ENCODE measurements around the gene MAP7D1.
A peak's percentile ranks its signal among the peaks of the same experiment; 100 is the strongest.

The MAP7D1 gene

DNA sequence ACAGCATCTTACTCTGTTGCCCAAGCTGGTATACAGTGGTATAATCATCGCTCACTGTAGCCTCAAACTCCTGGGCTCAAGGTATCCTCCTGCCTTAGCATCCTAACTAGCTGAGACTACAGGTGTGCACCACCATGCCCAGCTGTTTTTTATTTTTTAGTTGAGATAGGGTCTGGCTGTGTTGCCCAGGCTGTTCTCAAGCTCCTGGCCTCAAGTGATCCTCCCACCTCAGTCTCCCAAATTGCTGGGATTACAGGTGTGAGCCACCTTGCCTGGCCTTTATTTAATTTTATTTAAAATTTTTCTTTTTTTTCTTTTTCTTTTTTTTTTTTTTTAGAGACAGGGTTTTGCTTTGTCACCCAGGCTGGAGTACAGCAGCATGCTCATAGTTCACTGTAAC lies 9.2 kb downstream of the MAP7D1 start:
- Histone ChIP-seq H3K9me3 (ENCODE audit: control insufficient read depth, insufficient read depth, low read length) (no peaks in the 10 kb centered on the region), H3K36me3 (ENCODE audit: control insufficient read depth, insufficient read depth, low read length) (no peaks in the 10 kb centered on the region), H3K4me3 (ENCODE audit: low read depth, low read length) (no peak overlapping the region), H3K4me1 (ENCODE audit: control insufficient read depth, insufficient read depth, low read length) (peaks cover 5% of the 10 kb centered on the region), H3K9ac (ENCODE audit: low read depth, low read length) (no peak overlapping the region), H3K27me3 (ENCODE audit: control insufficient read depth, insufficient read depth, low read length) (no peaks in the 10 kb centered on the region)

DNA sequence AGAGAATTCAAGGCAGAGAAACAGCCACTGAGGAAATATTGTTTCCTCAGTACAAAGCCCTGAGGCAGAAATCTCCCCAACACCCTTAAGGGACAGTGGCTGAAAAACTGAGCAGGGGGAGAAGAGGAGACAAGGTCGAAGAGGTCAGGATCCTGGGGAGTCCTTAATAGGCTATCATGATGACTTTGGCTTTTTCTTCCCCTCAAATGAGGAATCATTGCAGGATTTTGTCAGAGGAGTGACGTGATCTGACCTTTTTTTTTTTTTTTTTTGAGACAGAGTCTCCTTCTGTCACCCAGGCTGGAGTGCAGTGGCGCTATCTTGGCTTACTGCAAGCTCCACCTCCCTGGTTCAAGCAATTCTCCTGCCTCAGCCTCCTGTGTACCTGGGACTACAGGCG lies 10.2 kb downstream of the MAP7D1 start:
- Histone ChIP-seq H3K4me1 (ENCODE audit: control insufficient read depth, insufficient read depth, low read length) (peaks cover 5% of the 10 kb centered on the region), H3K27me3 (ENCODE audit: control insufficient read depth, insufficient read depth, low read length) (no peaks in the 10 kb centered on the region), H3K9me3 (ENCODE audit: control insufficient read depth, insufficient read depth, low read length) (no peaks in the 10 kb centered on the region), H3K9ac (ENCODE audit: low read depth, low read length) (no peak overlapping the region), H3K36me3 (ENCODE audit: control insufficient read depth, insufficient read depth, low read length) (peaks cover 4% of the 10 kb centered on the region), H3K4me3 (ENCODE audit: low read depth, low read length) (no peak overlapping the region)

DNA sequence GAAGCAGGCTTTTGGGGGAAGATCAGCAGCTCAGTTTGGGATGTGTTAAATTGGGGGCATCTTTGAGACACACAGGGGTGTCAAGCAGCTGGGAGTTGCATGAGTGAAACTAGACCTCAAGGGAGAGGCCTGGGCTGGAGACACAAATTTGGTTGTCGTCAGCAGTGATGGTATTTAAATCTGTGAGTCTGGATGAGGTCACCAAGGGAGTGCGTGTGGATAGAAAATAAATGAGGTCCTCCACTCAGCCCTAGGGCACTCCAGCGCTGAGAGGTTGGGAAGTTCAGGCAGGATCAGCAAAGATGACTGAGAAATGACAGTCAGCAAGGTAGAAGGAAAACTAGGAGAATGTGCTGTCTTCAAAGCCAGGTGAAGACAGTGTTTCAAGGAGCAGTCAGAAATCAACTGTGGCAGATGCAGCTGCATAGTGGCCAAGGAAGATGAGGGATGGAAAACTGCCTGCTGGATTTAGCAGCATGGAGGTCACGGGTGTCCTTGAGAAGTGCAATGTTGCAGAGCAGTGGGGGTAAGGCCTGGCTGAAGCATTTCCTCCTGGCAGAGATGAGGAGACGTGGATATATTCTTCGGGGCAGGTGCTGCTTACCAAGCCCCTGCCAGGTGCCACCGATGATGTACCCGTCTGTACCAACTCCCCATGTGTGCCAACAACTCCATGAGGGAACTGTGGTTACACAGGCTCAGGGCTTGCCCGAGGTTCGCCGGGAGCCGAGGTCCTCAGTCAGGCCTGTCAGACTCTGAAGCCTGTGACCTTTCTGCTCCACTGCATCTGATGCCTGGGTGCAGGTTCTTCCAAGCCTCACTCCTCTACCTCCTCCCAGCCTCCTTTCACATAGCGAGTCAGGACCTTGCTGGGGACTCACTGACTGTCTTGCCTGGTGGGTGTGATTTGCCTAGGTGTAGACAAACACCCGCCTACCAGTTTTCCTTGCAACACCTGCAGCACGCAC lies 11.3 kb downstream of the MAP7D1 start:
- no peak overlapping the region for H3K4me3 ChIP-seq (ENCODE audit: low read depth, low read length)
- peaks cover 5% of the 10 kb centered on the region for H3K36me3 ChIP-seq (ENCODE audit: control insufficient read depth, insufficient read depth, low read length)
- H3K9me3 ChIP-seq (ENCODE audit: control insufficient read depth, insufficient read depth, low read length) = no peaks in the 10 kb centered on the region
- no peaks in the 10 kb centered on the region for H3K4me1 ChIP-seq (ENCODE audit: control insufficient read depth, insufficient read depth, low read length)
- H3K27me3 ChIP-seq (ENCODE audit: control insufficient read depth, insufficient read depth, low read length) = no peaks in the 10 kb centered on the region
- H3K9ac ChIP-seq (ENCODE audit: low read depth, low read length) = no peak overlapping the region

DNA sequence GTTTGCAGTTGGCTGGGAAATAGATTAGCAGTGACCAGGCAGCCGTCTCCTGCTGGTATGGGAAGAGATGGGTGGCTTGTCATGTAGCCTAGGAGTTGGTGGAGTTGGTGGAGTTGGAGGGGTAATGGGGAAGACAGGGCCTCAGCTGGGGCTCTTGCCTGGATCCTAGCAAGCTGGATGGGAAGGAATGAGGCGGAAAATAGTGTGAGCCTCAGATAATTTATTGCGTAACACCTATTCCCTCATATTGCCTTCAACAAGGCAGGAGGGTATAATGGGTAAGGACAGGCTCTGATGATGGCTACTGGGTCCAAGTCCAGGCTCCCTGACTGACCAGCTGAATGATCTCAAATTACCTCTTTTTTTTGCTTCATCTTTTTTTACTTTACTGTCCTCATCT lies 12.6 kb downstream of the MAP7D1 start:
- H3K4me3 ChIP-seq (ENCODE audit: low read depth, low read length) = no peak overlapping the region
- H3K27me3 ChIP-seq (ENCODE audit: control insufficient read depth, insufficient read depth, low read length) = no peaks in the 10 kb centered on the region
- H3K4me1 ChIP-seq (ENCODE audit: control insufficient read depth, insufficient read depth, low read length) = no peaks in the 10 kb centered on the region
- no peak overlapping the region for H3K9ac ChIP-seq (ENCODE audit: low read depth, low read length)
- peaks cover 16% of the 10 kb centered on the region for H3K36me3 ChIP-seq (ENCODE audit: control insufficient read depth, insufficient read depth, low read length)
- H3K9me3 ChIP-seq (ENCODE audit: control insufficient read depth, insufficient read depth, low read length) = no peaks in the 10 kb centered on the region

DNA sequence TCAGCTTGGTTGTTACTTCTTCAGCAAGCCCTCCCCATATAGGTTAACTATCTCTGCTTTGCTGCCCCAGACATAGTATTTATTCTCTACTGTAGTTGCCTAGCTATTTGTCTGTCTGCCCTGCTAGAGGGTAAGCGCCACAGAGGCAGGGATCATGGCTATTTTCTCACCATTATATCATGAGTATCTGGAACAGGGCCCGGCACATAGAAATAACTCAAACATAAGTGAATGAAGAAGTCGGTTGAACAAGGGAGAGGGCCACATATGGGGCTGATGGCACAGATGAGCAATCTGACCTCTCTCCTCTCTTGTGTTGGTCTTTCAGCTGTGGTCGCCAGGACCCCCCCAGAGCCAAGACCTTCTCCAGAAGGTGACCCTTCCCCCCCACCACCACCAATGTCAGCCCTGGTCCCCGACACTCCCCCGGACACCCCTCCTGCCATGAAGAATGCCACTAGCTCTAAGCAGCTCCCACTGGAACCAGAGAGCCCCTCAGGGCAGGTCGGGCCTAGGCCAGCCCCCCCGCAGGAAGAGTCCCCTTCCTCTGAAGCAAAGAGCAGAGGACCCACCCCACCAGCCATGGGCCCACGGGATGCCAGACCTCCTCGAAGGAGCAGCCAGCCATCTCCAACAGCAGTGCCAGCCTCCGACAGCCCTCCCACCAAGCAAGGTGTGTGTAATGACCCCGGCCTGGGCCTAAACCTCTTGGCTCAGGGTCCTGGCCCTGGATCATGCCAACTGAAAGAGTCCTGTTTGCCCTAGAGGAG lies 14.9 kb downstream of the MAP7D1 start:
- H3K9ac ChIP-seq (ENCODE audit: low read depth, low read length) = no peak overlapping the region
- no peak overlapping the region for H3K4me3 ChIP-seq (ENCODE audit: low read depth, low read length)
- H3K4me1 ChIP-seq (ENCODE audit: control insufficient read depth, insufficient read depth, low read length) = peaks cover 7% of the 10 kb centered on the region
- H3K36me3 ChIP-seq (ENCODE audit: control insufficient read depth, insufficient read depth, low read length) = peaks cover 16% of the 10 kb centered on the region
- H3K27me3 ChIP-seq (ENCODE audit: control insufficient read depth, insufficient read depth, low read length) = peaks cover 4% of the 10 kb centered on the region
- H3K9me3 ChIP-seq (ENCODE audit: control insufficient read depth, insufficient read depth, low read length) = no peaks in the 10 kb centered on the region

DNA sequence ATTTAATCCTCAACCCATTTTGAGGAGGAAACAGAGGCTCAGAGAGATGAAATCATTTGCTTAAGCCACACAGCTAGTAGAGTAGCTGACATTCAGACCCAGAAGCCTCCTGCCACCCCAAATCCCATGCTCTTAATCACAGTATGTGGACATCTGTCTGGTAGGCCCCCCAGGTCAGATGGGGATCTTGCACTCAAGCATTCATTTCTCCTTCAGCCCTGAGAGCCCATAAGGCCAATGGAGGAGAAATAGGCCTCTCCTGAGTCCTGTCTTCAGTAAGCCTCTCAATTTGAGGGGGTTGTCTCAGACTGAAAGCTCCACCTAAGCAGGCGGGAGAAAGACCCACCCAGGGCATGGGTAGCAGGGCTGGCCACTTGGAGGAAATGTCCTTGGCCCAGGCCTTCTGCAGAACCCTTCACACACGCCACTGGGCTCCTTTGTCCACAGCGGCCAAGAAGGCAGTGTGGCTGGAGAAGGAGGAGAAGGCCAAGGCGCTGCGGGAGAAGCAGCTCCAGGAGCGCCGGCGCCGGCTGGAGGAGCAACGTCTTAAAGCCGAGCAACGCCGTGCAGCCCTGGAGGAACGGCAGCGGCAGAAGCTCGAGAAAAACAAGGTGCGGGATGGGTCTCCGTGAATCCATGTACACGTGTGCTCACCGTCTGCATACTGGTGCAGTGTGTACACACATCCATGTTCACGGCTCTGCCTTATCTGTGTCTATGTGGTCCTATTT lies 16.2 kb downstream of the MAP7D1 start:
- Histone ChIP-seq H3K9ac (ENCODE audit: low read depth, low read length) (no peak overlapping the region), H3K27me3 (ENCODE audit: control insufficient read depth, insufficient read depth, low read length) (peaks cover 10% of the 10 kb centered on the region), H3K4me1 (ENCODE audit: control insufficient read depth, insufficient read depth, low read length) (peaks cover 10% of the 10 kb centered on the region), H3K9me3 (ENCODE audit: control insufficient read depth, insufficient read depth, low read length) (no peaks in the 10 kb centered on the region), H3K36me3 (ENCODE audit: control insufficient read depth, insufficient read depth, low read length) (peaks cover 16% of the 10 kb centered on the region), H3K4me3 (ENCODE audit: low read depth, low read length) (no peak overlapping the region)

DNA sequence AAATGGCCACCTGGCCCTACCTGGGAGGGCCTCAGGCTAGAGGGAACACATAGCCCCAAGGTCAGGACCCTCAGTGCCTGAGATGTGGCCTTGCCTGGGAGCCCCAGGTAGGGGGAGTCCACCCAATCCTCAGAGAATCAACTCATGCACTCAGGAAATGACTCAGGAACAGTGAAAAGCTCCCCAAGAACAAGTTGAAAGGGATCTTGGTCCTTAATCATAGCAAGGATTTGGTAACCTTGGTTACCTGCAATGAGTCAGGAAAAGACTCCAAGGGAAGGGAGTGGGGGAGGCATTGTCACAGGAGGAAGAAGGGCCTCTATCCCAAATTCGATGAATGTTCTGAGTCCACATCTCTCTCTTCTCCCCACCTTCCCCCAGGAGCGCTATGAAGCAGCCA lies 17.0 kb downstream of the MAP7D1 start:
- H3K9me3 ChIP-seq (ENCODE audit: control insufficient read depth, insufficient read depth, low read length) = no peaks in the 10 kb centered on the region
- H3K4me1 ChIP-seq (ENCODE audit: control insufficient read depth, insufficient read depth, low read length) = peaks cover 12% of the 10 kb centered on the region
- H3K9ac ChIP-seq (ENCODE audit: low read depth, low read length) = no peak overlapping the region
- no peak overlapping the region for H3K4me3 ChIP-seq (ENCODE audit: low read depth, low read length)
- peaks cover 13% of the 10 kb centered on the region for H3K27me3 ChIP-seq (ENCODE audit: control insufficient read depth, insufficient read depth, low read length)
- peaks cover 16% of the 10 kb centered on the region for H3K36me3 ChIP-seq (ENCODE audit: control insufficient read depth, insufficient read depth, low read length)

DNA sequence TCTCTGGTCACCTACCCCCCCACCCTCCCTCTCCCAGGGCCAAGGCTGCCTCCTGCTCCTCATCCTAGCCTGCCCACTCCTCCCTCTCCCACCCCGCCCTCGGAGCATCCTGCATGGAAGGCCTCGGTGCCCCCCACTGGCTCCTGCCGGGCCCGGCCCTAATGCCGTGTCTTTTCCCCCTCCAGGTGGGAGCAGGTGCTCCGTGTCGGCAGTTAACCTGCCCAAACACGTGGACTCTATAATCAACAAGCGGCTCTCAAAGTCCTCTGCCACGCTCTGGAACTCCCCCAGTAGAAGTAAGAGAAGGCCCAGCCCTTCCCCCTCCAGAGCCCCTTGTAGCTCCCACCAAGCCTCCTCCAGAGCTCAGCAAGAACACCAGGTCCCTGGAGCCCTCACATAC lies 18.8 kb downstream of the MAP7D1 start:
- peaks cover 12% of the 10 kb centered on the region for H3K4me1 ChIP-seq (ENCODE audit: control insufficient read depth, insufficient read depth, low read length)
- no peak overlapping the region for H3K9ac ChIP-seq (ENCODE audit: low read depth, low read length)
- H3K36me3 ChIP-seq (ENCODE audit: control insufficient read depth, insufficient read depth, low read length) = peaks cover 16% of the 10 kb centered on the region
- H3K4me3 ChIP-seq (ENCODE audit: low read depth, low read length) = no peak overlapping the region
- H3K9me3 ChIP-seq (ENCODE audit: control insufficient read depth, insufficient read depth, low read length) = no peaks in the 10 kb centered on the region
- H3K27me3 ChIP-seq (ENCODE audit: control insufficient read depth, insufficient read depth, low read length) = peaks cover 14% of the 10 kb centered on the region

DNA sequence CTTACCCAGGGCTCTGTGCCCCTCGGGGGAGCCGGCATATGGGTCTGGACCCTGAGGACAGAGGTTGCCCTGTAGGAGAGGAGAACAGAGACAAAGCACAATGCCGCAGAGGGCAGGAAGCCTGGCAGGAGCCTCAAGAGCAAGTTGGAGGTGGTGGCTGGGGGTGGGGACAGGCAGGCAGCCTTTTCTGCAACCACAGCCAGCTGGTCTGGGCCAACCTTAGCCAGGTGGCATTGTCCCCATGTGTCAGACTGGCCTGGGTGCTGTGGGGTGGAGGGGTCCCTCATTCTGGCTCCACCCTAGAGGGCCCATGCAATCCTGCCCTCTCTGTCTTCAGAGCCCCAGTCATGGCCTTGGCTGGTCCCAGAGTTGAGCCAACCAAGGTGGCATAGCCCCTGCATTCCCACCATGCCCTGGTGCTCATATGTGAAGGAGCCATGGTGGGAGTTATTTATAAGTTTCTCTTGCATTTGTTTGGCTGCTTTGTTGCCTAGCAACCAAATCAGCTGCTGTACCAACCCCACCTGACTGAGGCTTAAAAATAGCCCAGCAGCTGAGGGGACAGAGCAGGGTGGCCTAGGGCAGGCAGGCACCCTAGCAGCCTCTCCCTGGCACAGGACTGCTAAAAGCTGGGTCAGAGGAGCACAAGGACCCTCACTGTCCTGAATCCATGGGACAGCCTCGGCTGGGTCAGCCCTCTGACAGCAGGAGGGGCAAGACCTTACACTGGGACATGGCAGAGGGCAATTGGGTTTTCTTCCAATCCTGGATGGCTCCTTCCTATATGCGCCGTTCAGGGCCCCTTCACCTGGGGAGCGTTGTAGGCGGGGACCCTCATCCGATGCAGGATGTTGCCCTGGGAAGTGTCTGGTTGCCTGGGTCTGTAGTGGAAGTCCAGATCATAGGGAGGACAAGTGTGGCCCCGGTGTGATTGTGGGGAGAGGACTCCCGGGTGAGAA lies 19.5 kb downstream of the MAP7D1 start:
- Histone ChIP-seq H3K9me3 (ENCODE audit: control insufficient read depth, insufficient read depth, low read length) (no peaks in the 10 kb centered on the region), H3K36me3 (ENCODE audit: control insufficient read depth, insufficient read depth, low read length) (peaks cover 16% of the 10 kb centered on the region), H3K27me3 (ENCODE audit: control insufficient read depth, insufficient read depth, low read length) (peaks cover 17% of the 10 kb centered on the region), H3K4me3 (ENCODE audit: low read depth, low read length) (peak overlapping the region; percentile 54), H3K4me1 (ENCODE audit: control insufficient read depth, insufficient read depth, low read length) (peaks cover 12% of the 10 kb centered on the region), H3K9ac (ENCODE audit: low read depth, low read length) (peak overlapping the region; percentile 65)

DNA sequence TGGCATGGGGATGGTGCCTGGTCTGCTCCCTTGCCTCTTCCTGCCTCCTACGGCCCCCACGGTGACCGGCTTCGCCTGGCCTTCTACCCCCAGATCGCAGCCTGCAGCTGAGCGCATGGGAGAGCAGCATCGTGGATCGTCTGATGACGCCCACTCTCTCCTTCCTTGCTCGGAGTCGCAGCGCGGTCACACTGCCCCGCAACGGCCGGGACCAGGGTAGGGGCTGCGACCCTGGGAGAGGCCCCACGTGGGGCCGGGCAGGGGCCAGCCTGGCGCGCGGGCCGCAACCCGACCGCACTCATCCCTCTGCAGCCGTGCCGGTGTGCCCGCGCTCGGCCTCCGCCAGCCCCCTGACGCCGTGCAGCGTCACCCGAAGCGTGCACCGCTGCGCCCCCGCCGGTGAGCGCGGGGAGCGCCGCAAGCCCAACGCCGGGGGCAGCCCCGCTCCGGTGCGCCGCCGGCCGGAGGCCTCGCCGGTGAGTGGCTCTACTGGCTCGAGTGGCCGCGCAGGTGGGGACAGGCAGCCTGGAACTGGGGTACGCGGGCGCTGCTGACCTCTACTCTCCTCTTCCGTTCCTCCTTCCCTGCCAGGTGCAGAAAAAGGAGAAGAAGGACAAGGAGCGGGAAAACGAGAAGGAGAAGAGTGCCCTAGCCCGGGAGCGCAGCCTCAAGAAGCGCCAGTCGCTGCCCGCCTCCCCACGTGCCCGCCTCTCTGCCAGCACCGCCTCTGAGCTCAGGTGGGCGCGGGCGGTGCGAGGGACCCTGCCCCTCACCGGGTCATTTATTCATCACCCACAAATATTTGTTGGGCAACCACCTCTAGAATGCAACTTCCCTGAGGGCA lies 20.4 kb downstream of the MAP7D1 start:
- H3K9ac ChIP-seq (ENCODE audit: low read depth, low read length) = peak overlapping the region; percentile 65
- H3K4me3 ChIP-seq (ENCODE audit: low read depth, low read length) = peak overlapping the region; percentile 54
- H3K27me3 ChIP-seq (ENCODE audit: control insufficient read depth, insufficient read depth, low read length) = peaks cover 17% of the 10 kb centered on the region
- H3K9me3 ChIP-seq (ENCODE audit: control insufficient read depth, insufficient read depth, low read length) = no peaks in the 10 kb centered on the region
- peaks cover 12% of the 10 kb centered on the region for H3K4me1 ChIP-seq (ENCODE audit: control insufficient read depth, insufficient read depth, low read length)
- peaks cover 11% of the 10 kb centered on the region for H3K36me3 ChIP-seq (ENCODE audit: control insufficient read depth, insufficient read depth, low read length)
